HG02973 (cell line): Measurements from ENCODE around the gene ULK4.

Source experiments
- ATAC-seq: cut with Tn5 transposase; IDR thresholded peaks from one replicate; pipeline ENCODE4 v1.9.1; 2021; ENCODE audit warnings: moderate library complexity; ENCODE audit not compliant: unreplicated experiment

Gene ULK4

GRCh38 chr3:41241800-41242571, 719.9 kb downstream of the ULK4 start:
- ATAC-seq, result no peak

DNA sequence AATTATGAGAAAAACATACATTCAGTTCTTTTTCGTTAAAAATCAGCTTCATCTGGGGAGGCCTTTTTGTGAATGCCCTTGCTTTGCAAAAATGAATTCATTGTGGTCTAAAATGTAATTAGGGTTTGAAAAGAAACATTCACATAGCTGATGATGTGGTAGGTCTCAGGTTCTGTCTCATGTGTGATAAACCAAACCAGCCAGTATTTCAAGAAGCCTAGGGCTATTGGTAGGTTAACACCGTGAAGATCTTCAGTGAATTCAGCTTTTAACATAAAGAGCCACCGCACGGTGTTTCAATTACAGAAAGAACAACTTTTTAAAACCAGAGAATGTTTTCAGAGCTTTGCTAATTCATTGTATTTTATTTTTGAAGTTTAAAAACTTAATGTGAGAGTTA, 720.7 kb downstream of the ULK4 start:
- ATAC-seq, result no peak

GRCh38 chr3:41239587-41239986, 722.3 kb downstream of the ULK4 start:
- ATAC-seq, result no peak

- no peak for ATAC-seq
Observed at GRCh38 chr3:41237907-41238306, 724.0 kb downstream of the ULK4 start.

DNA sequence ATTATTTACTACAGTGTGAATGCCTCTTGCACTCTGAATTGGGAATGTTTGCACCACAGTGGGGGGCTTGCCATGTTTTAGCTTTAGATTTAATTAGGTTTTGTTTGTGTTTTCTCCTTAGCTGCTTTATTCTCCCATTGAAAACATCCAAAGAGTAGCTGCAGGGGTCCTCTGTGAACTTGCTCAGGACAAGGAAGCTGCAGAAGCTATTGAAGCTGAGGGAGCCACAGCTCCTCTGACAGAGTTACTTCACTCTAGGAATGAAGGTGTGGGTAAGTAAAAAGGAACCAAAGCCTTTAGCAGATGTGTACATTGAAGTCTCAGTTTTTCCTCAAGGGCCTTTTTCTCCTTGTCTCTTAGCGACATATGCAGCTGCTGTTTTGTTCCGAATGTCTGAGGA, 725.7 kb downstream of the ULK4 start:
- ATAC-seq, result no peak

DNA sequence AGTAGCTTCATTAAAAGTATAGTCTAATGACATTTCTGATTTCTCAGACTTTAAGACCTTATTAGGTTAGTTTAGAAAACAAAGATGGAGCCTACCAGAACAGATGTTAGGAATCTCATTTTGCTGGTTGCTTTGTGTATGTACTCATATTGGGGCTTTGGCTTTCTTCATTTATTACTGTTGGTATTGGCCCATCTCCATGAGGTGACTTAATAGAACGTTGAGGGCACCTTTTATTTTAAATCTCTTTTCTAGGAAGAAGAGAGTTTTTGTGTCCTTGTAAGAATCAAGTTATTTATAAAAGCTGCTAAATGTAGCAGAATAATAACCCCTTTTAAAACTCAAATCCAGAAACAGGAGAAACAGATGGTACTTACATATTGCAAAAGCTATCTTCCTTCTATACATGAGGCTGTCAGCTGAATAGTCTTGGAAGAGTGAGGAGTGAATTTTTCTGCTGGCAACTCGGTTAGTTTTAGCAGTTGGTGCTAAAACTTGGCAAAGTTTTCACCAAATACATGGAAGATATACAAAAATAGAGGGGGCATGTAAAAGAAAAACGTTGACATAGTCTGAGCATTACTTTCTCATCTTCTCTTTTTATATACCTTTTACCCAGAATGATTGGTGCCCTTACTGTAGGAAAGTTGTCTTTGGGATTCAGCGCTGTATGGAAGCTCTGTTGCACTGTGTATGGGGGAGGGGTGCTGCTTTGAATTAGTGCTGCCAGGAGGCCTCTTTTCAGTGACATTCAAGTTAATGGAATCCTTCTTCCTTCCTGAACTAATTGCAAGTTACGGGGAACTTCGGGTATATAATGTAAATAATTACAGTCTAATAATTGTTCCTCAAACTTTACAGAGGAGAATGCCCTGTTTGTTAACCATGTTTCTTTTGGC, 726.8 kb downstream of the ULK4 start:
- ATAC-seq, result no peak

DNA sequence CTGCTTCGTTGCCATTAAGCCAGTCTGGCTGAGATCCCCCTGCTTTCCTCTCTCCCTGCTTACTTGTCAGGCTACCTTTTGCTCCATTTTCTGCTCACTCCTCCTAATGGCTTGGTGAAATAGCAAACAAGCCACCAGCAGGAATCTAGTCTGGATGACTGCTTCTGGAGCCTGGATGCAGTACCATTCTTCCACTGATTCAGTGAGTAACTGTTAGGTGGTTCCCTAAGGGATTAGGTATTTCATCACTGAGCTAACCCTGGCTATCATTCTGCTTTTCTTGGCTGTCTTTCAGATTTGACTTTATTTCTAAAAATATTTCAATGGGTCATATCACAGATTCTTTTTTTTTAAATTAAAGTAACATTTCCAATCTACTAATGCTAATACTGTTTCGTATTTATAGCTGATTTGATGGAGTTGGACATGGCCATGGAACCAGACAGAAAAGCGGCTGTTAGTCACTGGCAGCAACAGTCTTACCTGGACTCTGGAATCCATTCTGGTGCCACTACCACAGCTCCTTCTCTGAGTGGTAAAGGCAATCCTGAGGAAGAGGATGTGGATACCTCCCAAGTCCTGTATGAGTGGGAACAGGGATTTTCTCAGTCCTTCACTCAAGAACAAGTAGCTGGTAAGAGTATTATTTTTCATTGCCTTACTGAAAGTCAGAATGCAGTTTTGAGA, 737.6 kb downstream of the ULK4 start:
- no peak for ATAC-seq

DNA sequence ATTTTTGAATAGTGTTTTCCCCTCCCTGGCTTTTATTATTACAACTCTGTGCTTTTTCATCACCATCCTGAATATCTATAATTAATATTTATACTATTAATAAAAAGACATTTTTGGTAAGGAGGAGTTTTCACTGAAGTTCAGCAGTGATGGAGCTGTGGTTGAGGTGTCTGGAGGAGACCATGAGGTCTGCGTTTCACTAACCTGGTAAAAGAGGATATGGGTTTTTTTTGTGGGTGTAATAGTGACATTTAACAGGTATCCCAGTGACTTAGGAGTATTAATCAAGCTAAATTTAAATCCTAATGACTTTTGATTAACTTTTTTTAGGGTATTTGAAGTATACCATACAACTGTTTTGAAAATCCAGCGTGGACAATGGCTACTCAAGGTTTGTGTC, 738.2 kb downstream of the ULK4 start:
- ATAC-seq, result no peak

- ATAC-seq, result no peak
Observed at GRCh38 chr3:41223078-41223477, 738.8 kb downstream of the ULK4 start.

DNA sequence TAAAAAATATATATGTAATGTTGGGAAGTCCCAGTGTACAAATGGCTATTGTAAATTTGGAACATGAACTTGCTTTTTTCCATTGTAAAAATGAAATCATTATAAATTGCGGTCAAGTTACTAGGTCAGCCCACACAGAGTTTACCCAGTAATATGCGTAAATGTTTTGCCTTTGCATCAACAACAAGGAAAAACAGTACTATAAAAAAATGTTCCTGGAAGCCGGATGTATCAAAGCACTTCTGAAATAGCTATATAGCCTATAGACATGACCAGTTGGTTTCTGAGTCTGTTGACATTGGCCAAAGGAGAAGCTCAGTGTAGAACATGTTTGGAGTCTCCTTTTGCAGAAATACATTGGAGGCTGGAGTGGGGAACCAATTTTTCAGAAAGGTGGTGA, 739.4 kb downstream of the ULK4 start:
- no peak for ATAC-seq

DNA sequence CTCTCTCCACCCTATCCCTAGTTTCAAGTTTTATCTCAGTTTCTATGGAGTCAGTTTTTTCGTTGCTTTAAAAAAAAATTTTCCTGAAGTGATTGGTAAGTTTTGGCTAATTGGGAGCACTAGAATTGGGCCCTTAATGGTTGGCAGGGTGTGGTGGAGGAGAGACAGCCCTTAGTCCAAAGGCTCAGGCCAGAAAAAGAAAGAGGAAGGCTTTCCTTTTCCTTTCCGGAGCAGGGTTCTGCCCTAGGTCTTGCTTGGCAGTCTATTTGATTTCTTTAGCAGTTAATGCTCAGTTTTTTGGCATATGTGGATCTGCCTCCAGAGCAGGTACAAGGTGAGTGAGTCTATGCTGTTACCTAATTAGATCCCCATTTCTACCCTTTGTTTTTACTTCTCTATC, 739.9 kb downstream of the ULK4 start:
- no peak for ATAC-seq

- no peak for ATAC-seq
Observed at GRCh38 chr3:41220906-41221677, 740.8 kb downstream of the ULK4 start.

DNA sequence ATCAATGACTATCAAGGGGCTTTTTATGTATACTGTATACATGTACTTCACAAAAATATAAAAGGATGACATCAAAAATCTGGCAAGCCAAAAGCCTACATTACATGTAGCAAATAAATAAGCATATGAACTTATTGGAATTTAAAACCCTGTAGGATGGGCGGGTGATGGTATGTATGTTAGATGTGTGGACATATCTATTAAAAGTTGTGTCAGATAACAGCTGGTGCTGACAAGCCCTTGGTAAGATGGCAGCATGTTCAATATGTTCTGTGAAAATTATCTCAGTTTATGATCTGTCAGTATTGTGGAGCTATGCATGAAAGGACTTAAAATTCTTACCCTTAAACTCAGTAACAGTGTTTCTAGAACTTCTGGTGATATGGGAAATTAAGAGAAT, 742.5 kb downstream of the ULK4 start:
- ATAC-seq, result no peak

GRCh38 chr3:41216993-41217392, 744.9 kb downstream of the ULK4 start:
- ATAC-seq, result no peak

GRCh38 chr3:41216422-41216821, 745.5 kb downstream of the ULK4 start:
- no peak for ATAC-seq

DNA sequence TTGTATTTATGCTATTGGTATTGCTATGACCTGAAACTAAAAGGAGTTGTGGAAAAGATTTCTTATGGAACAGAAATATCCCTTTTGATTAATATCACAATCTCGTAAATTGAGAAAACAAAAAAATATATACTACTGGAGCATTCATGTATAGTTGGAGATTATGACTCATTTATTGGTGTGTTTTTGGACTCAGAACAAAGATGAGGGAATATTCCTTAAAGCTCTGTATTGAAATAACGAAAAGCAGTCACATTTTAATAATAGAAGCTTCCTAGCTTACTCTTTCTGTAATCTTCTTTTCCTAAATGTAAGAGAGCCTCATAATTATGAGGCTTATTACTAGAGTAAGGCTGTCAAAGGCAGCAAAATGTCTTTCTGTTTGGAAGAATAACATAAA, 748.3 kb downstream of the ULK4 start:
- no peak for ATAC-seq

GRCh38 chr3:41212088-41212487, 749.8 kb downstream of the ULK4 start:
- no peak for ATAC-seq

GRCh38 chr3:41210966-41211365, 750.9 kb downstream of the ULK4 start:
- ATAC-seq, result no peak

- ATAC-seq, result no peak
Observed at GRCh38 chr3:41209646-41210045, 752.3 kb downstream of the ULK4 start.

- no peak for ATAC-seq
Observed at GRCh38 chr3:41208507-41209220, 753.2 kb downstream of the ULK4 start.
